ENCODE measurements around the gene PCSK5.
A peak's percentile ranks its signal among the peaks of the same experiment; 100 is the strongest.
"Not testable (repeated sequence)": the region's sequence is repeated elsewhere in the genome, so short reads cannot be mapped to it uniquely, and the experiment has no call there.

PCSK5 gene

GRCh38 chr9:75890472-75891276 is at the start of gene PCSK5:
Gene PCSK5 (plus strand): TSS chr9:75890673. CDS start chr9:75891182, 509 bp downstream.
- peak; percentile 84 for DNase-seq

- no peak for DNase-seq
Observed at GRCh38 chr9:75844321-75844720, 46.2 kb upstream of the PCSK5 start.

GRCh38 chr9:75845806-75846205 is 44.7 kb upstream of the PCSK5 start:
- no peak for DNase-seq

GRCh38 chr9:75847085-75847484 is 43.4 kb upstream of the PCSK5 start:
- DNase-seq: no peak

GRCh38 chr9:75850459-75851200 is 39.8 kb upstream of the PCSK5 start:
- no peak for DNase-seq

GRCh38 chr9:75851917-75852316 is 38.6 kb upstream of the PCSK5 start:
- no peak for DNase-seq

GRCh38 chr9:75852746-75853145 is 37.7 kb upstream of the PCSK5 start:
- DNase-seq: no peak

- no peak for DNase-seq
Observed at GRCh38 chr9:75855509-75855908, 35.0 kb upstream of the PCSK5 start.

- DNase-seq: no peak
Observed at GRCh38 chr9:75858497-75859092, 31.9 kb upstream of the PCSK5 start.

GRCh38 chr9:75864266-75864665 is 26.2 kb upstream of the PCSK5 start:
- no peak for DNase-seq

GRCh38 chr9:75866273-75866871 is 24.1 kb upstream of the PCSK5 start:
- DNase-seq: no peak

GRCh38 chr9:75868526-75868925 is 21.9 kb upstream of the PCSK5 start:
- not testable (repeated sequence) for DNase-seq

- no peak for DNase-seq
Observed at GRCh38 chr9:75869236-75869635, 21.2 kb upstream of the PCSK5 start.

GRCh38 chr9:75870450-75870849 is 20.0 kb upstream of the PCSK5 start:
- DNase-seq: no peak

GRCh38 chr9:75871624-75872023 is 18.8 kb upstream of the PCSK5 start:
- DNase-seq: no peak

GRCh38 chr9:75873712-75874111 is 16.8 kb upstream of the PCSK5 start:
- DNase-seq: no peak

- DNase-seq: no peak
Observed at GRCh38 chr9:75876999-75877640, 13.4 kb upstream of the PCSK5 start.

GRCh38 chr9:75878488-75878860 is 12.0 kb upstream of the PCSK5 start:
- DNase-seq: no peak

- no peak for DNase-seq
Observed at GRCh38 chr9:75880618-75881017, 9.9 kb upstream of the PCSK5 start.

- DNase-seq: no peak
Observed at GRCh38 chr9:75881761-75882160, 8.7 kb upstream of the PCSK5 start.

- DNase-seq: no peak
Observed at GRCh38 chr9:75885652-75886051, 4.8 kb upstream of the PCSK5 start.

GRCh38 chr9:75889577-75889976 is 896 bp upstream of the PCSK5 start:
- no peak for DNase-seq

GRCh38 chr9:75889977-75890471 is 449 bp upstream of the PCSK5 start:
- no peak for DNase-seq

All from CD4-positive, alpha-beta T cell treated with Interleukin-15 for 1 hour (primary cell).